ENCODE measurements around the gene ANK3.

Gene ANK3

DNA sequence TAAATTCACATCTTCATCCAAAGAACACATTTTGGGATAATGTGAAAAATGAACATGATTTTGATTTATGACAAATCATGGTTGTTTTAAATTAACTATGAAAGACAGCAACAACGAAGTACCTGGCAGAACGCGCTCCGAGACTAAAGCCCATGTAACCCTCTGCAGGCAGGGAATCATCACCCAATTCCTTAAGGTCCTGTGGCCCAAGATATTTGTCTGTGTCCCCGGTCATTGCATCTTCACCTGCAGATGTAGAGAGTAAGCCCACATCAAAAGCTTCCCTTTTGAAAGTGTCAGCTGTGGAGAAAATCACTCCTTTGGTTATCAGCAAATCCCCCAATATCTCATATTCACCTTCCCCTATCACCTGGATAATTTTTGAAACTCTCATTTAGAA is 250.8 kb downstream of the ANK3 start:
- no peak for DNase-seq (ENCODE audit: low read depth)

DNA sequence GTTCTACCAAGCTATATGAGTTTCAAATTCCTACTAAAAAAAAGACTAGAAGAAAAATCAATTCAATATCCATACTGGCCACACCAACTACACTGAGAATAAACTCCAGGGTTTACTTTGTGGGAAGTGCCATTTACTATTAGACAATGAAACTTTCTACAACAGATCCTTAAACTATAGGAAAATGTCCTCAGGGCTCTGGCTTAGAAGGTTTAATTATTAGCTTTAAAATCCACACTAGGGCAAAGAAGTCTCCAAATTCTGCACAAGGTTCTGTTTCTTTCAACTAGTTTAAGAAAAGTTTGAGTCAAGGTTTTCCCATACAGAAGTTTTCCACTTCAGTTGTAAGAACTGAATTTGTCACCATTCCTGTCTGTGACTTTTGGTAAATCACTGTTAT is 251.6 kb downstream of the ANK3 start:
- DNase-seq (ENCODE audit: low read depth): no peak

DNA sequence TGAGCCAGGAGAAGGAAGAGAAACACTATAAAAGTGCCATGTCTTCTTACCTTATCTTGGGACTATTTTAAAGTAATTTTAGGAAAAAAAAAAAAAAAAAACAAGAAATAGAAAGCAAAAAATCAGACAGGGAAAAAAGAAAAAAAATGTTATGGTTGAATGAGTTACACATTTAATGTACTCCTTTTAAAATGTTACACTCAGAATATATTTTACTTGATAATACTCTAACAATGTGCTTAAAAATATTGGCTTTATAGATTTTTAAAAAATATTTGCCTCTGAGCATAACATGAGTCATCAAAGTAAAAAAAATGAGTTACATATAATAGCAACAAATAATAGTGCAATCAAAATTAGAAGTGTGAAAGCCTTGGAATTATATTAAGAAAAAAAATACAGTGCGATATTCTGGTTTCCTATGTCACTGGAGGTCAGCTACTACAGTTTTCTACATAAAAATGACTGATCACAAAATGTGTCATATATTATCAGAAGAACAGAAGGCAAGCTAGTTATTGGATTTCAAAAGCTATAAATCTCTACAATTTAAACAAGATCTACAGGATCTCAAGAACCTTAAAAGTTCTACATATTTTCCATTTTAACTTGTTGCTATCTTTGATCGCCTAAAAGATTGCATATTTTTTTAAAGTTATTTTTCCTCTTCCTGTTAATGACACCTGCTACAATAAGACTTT is 252.2 kb downstream of the ANK3 start:
- DNase-seq (ENCODE audit: low read depth): no peak

DNA sequence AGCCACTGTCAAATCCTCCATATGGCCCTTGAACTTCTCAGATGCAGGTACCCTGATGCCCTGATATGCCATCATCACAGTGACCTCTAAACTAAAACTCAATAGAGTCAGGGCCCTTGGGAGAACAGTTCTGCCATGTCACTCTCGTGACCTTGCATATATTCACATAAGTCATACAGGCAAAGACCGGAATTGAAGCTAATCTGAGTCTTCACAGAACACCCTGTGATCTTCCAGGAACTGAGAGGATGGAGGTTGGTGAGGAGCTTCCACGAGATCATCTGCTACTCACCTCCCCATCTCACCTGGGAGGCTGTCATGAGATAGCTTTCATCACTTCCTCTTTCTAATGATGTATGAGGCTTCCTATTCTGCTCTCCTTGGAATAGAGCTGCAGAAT is 254.7 kb downstream of the ANK3 start:
- DNase-seq (ENCODE audit: low read depth): no peak

DNA sequence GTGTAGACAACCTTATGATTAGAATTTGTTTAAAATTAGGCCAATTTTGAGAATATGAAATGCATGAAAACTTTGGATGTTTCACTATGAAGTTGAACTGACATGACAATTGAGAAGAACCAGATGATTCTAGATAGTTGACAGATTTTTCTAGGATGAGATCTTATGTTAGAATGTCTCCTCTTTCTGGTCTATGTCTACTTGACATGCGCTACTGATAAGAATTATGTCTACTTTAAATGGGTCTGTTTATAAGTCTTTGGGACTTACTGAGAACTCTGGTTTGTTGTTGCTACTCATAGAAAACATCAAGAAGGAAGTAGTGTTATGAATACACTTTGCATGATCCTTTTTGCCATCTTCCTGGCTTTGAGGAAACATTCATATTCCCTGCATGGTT is 255.1 kb downstream of the ANK3 start:
- no peak for DNase-seq (ENCODE audit: low read depth)

DNA sequence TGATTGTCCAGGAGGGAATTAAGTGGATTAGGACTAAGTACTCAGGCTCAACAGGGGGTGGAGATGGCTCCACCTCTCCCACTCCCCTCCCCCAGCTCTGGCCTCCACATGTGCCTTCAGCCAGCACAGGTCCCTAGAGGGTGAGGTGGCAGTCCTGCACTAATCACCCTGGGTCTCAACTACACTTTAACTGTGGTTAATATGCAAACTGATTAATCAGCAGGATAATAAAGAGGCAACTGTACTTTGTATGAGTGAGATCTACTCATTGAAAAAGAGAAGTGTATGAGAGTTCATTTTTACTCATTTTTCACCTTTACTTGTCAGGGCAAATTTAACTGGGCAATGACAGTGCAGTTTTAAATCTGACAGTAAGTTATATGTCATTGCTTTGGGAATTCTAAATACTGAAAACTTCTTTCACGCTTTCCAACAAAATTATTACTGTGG is 259.5 kb downstream of the ANK3 start:
- no peak for DNase-seq (ENCODE audit: low read depth)

DNA sequence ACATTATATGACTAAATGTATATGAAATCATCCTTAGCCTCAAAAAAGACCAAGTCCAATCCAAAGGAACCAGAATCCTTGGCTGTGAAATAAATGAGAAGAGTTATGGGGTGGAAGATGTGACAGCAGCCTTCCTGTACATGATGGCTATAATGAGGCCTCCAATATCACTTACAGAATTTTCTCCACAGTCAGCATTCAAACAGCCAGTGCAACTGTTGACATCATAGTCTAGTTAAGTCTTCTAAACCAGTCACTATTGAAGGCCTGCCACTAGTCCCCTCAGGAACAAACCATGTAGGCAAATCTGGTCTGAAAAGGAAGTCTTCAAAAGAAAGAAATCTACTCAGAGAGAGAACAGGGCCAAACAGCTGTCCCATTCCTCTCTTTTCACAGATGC is 263.8 kb downstream of the ANK3 start:
- DNase-seq (ENCODE audit: low read depth): no peak

DNA sequence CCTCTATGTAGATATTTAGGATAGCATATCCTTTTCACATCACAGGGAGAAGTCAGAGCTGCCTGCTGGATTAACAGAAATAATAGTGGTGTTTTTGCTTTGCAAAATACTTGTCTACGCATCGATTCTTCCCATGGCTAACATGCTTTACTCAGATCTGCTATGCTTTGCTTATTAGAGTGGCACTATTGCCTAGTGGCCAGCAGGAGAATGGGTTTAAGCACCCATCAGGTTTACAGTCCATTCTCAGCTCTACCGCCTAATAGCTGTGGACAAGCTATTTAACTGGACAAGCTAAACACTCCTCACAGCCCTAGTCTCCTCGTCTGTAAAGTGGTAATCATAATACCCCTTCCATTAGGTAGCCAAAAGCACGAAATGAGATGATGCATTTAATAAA is 265.1 kb downstream of the ANK3 start:
- DNase-seq (ENCODE audit: low read depth): no peak

DNA sequence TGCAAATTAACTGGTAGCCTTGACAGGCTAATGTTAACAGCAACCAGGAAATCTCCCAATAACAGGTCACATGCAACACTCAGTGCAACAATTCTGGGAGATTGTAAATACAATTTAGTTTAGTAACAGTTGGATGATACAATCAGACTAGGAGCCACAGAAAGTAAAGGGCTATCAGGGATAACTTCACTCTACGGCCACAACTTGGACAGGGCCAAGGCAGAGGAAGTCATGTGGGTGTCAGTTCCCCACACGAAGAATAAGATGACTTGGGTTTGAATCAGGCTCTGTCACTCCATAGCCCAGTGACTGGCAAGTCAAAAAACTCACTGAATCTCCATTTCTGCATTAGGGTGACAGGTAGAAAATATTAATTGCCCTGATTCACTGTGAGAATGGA is 266.0 kb downstream of the ANK3 start:
- DNase-seq (ENCODE audit: low read depth): no peak

DNA sequence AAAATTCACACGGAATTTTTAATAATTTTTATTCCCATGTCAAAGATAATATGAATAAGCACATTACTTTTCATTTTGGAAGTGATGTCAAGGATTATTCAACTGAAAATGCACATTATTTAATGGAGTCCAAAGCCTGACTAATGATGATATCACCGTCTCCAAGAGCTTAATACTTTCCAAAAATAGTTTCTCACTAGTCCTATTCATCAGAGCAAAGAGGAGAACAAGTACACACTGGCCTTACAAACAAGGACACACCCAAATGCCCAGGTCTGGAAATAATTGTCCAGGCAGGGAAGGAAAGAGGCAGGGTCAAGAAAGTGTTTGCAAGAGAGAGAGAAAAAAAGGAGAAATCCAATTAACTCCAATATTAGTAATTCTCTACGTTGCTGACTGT is 266.5 kb downstream of the ANK3 start:
- peak; percentile 83 for DNase-seq (ENCODE audit: low read depth)

DNA sequence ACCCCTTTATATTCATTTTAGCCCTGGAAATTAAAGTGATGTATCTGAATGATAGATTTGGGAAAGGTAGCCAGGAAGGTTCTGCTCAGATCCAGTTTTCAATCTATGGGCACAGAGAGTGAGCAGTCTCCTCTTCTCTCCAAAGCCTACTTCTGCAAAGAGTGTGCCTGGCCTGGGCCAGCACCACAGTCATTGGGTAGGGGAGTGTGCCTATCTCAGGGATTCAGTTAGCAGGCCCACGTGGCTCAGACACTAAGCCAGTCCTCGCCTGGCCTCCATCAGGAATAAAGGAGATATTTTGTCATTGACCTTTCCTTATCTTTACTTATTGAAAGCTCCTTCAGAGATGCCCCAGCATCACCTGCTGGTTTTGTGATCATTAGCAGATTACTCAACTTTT is 267.5 kb downstream of the ANK3 start:
- DNase-seq (ENCODE audit: low read depth): no peak

DNA sequence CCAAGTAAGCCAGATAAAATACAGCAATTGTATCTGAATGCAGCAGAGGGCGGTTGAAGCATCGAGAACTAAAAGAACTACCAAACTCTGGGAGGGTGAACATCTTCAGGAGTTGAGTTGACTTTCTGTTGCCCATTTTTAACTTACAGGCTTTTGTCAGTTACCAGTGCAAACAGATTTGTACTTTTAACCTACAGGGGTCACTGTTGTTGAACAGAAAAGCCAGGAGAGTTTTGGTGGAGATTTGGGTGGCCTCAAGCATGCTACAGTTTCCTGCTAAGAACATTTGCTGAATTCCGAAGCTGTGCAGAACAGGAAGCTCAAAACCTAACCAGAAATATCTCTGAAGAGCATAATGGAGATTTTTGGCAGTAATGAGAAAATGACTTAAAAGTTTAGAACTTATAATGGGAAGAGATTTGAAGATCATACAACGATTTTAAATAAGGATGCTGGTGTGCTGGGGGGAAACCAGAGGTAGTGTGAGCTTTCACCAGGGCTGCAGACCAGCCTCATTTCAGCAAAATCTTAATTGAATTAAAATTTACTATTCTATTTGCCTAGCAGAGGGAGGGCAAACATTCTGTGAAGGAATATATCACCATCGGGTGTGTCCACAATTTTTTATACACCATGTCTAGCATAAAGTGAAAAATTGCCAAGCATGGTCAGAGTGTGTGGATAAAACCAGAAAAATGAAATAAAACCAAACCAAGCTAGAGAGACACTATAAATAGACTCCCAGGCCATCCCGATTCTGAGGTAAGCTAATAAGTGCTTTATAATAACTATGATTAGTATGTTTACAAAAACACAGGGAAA is 274.7 kb downstream of the ANK3 start:
- DNase-seq (ENCODE audit: low read depth): peak; percentile 68

DNA sequence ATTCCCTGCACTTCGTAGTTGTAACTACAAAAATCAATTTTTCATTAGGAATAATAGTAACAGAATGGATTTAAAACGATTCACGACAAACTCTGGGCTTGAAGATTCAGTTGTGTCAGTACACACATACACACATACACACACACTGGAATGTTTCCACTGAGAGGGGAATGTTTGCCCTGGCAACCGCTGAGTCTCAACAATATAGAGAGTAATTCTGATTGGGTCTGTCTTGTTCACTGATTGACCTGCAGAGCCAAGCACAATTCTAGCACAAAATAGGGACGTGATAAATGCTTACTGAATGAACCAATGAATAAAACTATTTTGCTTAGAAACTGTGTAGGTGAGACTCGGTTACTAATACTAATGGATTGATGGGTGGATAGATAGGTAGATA is 278.9 kb downstream of the ANK3 start:
- DNase-seq (ENCODE audit: low read depth): no peak

DNA sequence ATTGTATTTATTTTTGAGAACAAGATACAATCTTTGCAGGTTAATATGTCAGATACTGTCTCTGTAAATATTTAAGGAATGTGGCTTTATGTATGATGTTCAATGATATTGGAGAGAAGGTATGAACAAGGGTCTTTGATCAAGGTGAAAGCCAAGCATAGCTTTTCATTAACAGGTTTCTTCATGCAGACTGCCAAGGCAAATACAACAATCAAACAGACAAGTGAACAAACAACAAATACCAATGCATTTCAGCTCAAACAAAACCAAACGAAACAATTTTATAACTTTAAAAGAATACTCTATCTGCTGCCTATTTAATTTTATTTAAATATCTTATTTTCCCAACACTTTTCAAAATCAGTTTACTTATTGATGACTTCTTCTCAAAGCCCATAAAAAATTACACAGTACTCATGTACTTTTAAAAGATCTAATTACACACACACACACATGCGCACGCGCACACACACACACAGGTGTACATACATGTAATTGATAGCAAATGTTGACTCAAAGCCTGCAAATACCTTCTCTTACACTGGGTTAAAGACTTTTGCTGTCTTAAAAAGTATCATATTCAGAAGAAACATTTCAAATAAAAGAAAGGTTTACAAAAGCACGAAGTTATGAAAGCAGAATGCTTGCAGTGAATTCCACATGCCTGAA is 282.2 kb downstream of the ANK3 start:
- DNase-seq (ENCODE audit: low read depth): no peak

DNA sequence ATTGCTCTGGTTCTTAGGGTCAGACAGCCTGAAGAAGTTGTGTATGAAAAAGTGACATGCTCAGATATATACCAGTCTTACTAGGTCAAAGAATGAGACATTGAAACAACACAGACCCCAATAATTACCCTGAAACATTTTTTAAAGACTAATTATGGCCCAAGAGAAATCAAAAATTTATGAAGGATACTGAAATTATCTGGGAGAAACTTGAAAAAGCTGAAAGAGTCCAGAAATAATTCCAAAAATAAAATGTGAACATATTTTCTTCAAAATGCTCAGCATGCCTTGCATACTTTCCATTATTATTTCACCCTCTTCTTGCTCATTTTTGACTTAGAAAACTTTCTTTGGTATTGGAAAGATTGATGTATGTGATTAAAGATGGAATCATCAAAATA is 284.4 kb downstream of the ANK3 start:
- no peak for DNase-seq (ENCODE audit: low read depth)

DNA sequence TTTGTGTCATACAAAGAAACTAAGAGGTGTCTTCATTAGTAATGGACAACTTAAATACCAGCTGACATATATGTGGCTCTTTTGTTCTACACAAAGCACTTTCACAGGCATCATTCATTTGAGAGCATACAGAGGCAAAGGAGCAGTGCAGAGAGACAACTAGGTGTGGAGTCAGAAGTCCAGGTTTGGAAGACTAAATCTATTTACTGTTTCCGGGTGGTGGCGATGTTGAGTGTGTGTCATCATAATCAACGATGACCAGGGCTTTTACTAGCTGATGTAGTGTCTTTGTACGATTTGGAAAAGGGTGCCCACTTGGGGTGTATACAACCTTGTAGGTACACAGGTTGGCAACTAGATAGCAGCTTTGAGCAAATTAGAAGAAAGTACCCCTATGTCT is 287.9 kb downstream of the ANK3 start:
- no peak for DNase-seq (ENCODE audit: low read depth)

DNA sequence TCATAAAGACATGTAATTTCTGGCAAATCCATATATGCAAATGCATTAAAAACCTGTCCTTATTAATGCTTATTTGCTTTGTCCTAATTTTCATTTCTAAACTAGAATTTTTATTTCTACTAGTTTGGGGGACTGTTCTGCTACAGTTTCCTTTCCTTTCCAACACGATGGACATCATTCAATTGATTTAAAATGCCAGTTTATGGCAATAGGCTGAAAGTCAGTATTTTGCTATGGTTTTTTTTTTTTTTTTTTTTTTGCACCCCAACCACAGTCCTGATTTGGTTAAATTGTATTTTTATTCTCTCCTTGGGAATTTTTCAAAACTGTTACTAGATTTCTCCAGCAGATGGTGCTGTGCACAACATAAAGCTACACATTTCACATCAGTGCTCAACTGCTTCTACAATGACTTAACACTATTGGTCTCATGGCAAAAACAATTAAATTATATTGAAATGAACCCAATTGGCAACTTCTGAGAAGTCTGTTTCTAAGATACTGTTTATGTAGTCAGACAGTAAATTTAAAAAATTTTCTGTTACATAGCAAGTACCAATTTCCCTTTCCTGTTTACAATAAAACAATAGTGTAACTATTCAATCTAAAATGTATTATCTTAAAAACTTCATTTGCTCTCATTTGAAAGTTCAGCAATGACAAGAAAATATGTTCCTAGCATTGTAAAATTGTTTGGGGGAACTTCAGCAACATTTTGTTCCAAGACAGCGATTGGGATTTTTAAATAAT is 289.5 kb downstream of the ANK3 start:
- DNase-seq (ENCODE audit: low read depth): peak; percentile 57

DNA sequence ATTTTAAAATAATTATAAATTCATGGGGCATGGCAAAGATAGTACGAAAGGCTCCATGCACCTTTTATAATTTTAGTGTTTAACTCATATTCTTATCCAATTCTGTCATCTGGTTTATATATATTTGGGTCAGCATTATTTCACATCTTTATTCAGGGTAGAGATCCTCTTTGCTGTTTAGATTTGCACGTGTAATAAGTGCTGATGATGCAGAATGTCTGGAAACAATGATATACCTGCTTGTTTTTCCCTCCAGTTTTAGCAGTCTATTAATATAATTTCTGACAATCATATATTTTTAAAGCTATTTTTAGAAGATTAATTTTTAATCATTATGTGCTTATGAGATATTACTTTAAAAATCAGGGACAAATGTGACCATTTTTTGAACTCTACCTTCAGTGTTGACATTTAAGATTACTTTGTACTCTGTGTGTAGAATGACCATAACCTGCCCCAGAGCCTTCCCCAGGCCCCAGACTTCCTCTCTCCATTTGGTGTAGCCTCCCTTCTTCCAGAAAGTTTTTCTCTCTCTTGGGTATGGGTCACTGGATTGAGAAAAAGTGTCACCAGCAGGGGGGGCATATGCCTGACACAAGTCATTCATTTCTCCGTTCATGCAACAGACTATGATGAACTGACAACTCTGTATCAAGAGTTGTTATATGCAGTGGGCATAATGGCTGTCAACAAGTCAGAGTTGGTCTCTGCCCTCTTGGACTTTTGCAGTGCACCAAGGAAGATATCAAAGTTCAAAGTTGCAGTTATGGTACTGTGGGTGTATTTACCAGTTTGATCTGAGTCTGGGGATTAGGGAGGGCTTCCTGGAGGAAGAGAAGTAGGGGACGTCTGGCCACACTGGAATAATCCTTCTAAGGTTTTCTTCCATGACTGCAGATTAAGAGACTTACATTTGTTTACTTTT is 290.7 kb downstream of the ANK3 start:
- no peak for DNase-seq (ENCODE audit: low read depth)

DNA sequence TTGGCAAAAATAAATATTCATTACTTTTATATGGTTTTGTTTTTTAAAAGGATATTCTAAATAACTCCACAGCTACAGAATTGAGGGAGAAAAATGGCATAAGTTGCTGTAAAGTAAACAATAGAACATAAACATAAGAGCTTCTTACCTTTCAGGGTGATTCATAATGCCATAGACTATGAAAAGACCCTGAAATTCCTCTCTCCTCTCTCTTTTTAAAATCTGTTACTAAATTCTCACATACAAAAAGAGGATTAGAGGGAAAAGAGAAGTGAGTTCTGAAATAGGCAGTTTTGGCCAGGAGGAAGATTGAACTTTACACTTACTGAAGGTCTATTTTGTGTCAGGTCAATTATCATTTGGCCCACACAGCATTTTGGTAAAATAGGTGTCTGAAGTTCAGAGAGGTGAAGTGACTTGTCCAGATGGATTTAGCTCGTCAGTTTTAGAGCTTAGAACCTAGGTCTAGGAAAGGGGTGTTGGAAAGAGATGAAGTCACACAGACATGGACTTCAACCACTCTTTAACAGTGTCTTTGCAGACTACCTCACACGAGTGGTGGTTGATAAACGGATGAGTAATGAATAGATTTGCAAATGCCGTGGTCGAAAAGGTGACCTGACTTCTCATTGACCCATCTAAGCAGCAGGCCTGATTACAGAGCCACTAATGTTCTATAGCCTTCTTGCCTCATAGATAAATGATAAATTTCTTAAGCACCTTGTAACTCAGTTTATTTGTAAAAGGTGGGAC is 292.7 kb downstream of the ANK3 start:
- DNase-seq (ENCODE audit: low read depth): no peak

DNA sequence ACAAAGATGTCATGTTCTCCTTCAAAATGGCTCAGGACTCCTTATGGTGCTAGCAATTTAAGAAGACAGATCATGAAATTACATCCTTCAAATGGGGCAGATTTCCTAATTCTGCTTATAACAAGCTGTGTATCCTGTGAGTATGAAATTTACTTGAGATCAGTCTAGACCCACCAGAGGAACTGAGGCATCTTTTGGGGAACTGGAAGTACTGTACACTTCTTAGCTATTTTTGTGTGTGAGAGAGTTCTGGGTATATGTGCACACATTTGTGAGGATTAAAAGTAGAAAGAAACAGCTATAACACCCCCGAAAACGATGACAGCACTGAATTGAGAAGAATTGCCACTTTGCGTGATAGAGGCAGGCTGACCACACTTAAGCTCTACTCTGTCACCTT is 296.4 kb downstream of the ANK3 start:
- no peak for DNase-seq (ENCODE audit: low read depth)

DNA sequence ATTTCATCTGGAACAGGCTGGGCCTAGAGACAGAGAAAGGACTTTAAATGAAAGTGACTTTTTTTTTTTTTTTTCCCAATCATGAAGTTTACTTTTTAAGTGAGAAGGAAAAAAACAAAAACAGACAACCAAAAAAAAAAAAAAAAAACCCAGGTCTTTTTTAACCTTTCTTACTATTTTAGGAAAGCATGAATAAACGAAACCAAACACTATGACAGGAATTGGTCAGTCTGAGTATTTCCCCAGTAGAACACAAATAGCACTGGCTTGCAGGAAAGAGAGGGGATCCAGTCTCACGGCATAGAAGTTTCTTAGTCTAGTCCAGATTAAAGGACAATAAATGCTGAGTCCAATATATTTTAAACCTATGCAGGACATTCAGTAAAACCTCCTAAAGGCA is 302.8 kb downstream of the ANK3 start:
- DNase-seq (ENCODE audit: low read depth): no peak
